Activated T-helper 1 cell treated with anti-CD3 and anti-CD28 coated beads, Interleukin-12 subunit alpha, Interleukin-12 subunit beta, Interleukin-2, Interleukin-4 antibody, amounts not matched to agents 30 ng/mL and 10 ng/mL and 1 ng/mL, durations not matched to agents 14 hours and 24 hours and 36 hours (primary cell): ENCODE data around the gene SLC28A1. TPM values are rescaled to one million over a fixed set of nuclear protein-coding genes. Genes with fewer than 3 reads are reported as not detected.

Source experiments
- DNase-seq: peaks from one replicate; pipeline ENCODE4 v3.0.0; 2021; ENCODE audit warnings: low spot score
- H3K27ac Mint-ChIP-seq: one replicate; pipeline ENCODE4 v1.8.0; 2021; ENCODE audit warnings: mild to moderate bottlenecking, mixed read lengths
- H3K27me3 Mint-ChIP-seq: one replicate; pipeline ENCODE4 v1.8.0; 2022; ENCODE audit warnings: mild to moderate bottlenecking, moderate library complexity, mixed read lengths; ENCODE audit not compliant: insufficient read depth
- H3K36me3 Mint-ChIP-seq: one replicate; pipeline ENCODE4 v1.8.0; 2021; ENCODE audit warnings: low read depth, mixed read lengths
- H3K4me1 Mint-ChIP-seq: one replicate; pipeline ENCODE4 v1.8.0; 2021; ENCODE audit warnings: low read depth, mixed read lengths
- H3K4me3 Mint-ChIP-seq: one replicate; pipeline ENCODE4 v1.8.0; 2021; ENCODE audit warnings: mild to moderate bottlenecking, moderate library complexity, mixed read lengths
- H3K9me3 Mint-ChIP-seq: one replicate; pipeline ENCODE4 v1.8.0; 2021; ENCODE audit warnings: mixed read lengths
- intact Hi-C: fragments of 100-400 bp; cut with micrococcal nuclease; formaldehyde crosslinking; loops from one replicate; pipeline ENCODE4 v1.15.1; 2024
- total RNA-seq: library from RNA; stranded (reverse); gene quantifications from 2 replicates; pipeline ENCODE4 v1.2.3, GENCODE V29; 2022

SLC28A1 gene
- total RNA-seq, 1 donor from 2014 or later: not detected

- Mint-ChIP-seq H3K4me3 (no peak overlapping the region), H3K36me3 (no peaks in the 10 kb centered on the region), H3K27ac (no peak overlapping the region), H3K9me3 (no peaks in the 10 kb centered on the region), H3K27me3 (peaks cover 4% of the 10 kb centered on the region), H3K4me1 (no peaks in the 10 kb centered on the region)
- DNase-seq: no peak
- intact Hi-C loops: no loop called here
Observed at GRCh38 chr15:84949043-84949442, 64.6 kb downstream of the SLC28A1 start.

DNA sequence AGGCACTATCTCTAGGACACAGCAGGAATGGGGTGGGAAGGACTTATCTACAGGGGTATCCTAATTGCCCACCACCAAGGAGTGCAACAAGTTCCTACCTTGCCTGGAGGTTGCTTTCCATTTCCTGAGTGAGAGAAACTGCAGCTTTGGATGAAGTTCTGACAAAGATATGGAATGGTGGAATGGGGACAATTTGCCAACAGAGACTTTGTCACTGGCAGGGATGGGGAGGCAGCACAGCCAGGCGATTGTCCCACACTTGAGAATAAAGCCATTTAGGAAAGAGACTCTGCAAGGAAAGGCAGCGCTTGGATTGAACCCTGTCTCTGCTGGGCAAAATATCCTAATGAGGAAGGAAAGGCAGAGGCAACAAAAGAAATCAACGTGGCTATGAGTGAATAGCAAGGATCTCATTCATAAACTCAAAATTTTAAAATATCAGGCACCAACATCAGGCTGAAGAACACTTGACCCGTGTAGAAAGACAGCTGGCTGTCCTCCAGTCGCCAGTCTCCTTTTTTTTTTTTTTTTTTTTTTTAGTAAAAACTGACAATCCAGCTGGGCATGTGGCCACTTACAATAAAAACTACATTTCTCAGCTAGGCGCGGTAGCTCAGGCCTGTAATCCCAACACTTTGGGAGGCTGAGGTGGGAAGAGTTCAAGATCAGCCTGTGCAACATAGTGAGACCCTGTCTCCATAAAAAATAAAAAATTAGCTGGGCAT, 65.5 kb downstream of the SLC28A1 start:
- intact Hi-C loops: no loop called here
- no peak overlapping the region for H3K4me3 Mint-ChIP-seq
- no peaks in the 10 kb centered on the region for H3K9me3 Mint-ChIP-seq
- H3K27me3 Mint-ChIP-seq: peaks cover 4% of the 10 kb centered on the region
- H3K27ac Mint-ChIP-seq: no peak overlapping the region
- H3K36me3 Mint-ChIP-seq: no peaks in the 10 kb centered on the region
- H3K4me1 Mint-ChIP-seq: no peaks in the 10 kb centered on the region
- no peak for DNase-seq

DNA sequence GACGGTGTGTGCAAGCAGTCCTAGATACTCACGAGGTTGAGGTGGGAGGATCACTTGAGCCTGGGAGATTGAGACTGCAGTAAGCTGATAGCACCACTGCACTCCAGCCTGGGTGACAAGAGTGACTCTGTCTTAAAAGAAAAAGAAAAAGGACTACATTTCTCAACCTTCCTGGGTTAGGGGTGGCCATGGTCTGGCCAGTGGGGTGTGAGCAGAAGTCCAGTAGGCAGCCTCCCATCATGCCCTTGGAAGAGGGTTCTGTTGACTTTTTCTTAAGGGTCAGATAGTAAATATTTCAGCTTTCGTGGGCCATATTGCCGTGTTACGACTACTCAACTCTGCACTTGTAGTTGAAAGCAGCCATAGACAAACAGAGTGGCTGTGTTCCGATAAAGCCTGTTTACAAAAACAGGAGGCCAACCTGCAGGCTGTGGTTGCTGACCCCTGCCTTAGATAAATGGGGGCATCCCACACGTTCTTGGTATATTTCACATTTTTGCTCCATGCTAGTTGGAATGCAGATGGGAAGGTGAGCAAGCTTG, 66.2 kb downstream of the SLC28A1 start:
- no peak overlapping the region for H3K4me3 Mint-ChIP-seq
- intact Hi-C loops: no loop called here
- no peaks in the 10 kb centered on the region for H3K9me3 Mint-ChIP-seq

GRCh38 chr15:84951736-84952135, 67.3 kb downstream of the SLC28A1 start:
- H3K27ac Mint-ChIP-seq: no peak overlapping the region
- peaks cover 5% of the 10 kb centered on the region for H3K4me1 Mint-ChIP-seq
- no peaks in the 10 kb centered on the region for H3K9me3 Mint-ChIP-seq
- H3K27me3 Mint-ChIP-seq: peaks cover 12% of the 10 kb centered on the region
- no peaks in the 10 kb centered on the region for H3K36me3 Mint-ChIP-seq
- DNase-seq: no peak
- intact Hi-C loops: no loop called here
- no peak overlapping the region for H3K4me3 Mint-ChIP-seq

More for the DNA sequence above, 66.2 kb downstream of the SLC28A1 start:
- no peak for DNase-seq
- Mint-ChIP-seq H3K27me3 (peaks cover 4% of the 10 kb centered on the region), H3K4me1 (peaks cover 1% of the 10 kb centered on the region), H3K27ac (no peak overlapping the region), H3K36me3 (no peaks in the 10 kb centered on the region)

DNA sequence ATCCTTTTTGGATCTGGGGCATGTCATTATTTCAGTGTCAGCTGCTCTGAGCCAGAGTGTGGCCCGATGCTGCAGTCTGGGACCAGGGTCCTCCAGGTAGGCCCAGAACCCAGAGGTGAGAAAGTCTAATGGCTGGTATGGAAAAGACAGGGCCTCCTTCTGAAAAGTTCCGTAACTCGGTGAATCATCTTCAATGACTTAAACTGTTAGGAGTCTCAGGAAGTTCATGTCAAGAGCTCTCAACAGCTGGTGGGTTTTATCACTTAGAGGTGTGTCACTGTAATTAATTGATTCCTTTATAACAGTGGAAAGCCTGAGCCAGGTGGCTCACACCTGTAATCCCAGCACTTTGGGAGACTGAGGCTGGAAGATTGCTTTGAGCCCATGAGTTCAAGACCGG, 68.7 kb downstream of the SLC28A1 start:
- no peaks in the 10 kb centered on the region for H3K9me3 Mint-ChIP-seq
- no peak overlapping the region for H3K4me3 Mint-ChIP-seq
- no peak overlapping the region for H3K27ac Mint-ChIP-seq
- intact Hi-C loops: no loop called here
- no peak for DNase-seq
- peaks cover 23% of the 10 kb centered on the region for H3K27me3 Mint-ChIP-seq
- H3K36me3 Mint-ChIP-seq: no peaks in the 10 kb centered on the region
- peaks cover 5% of the 10 kb centered on the region for H3K4me1 Mint-ChIP-seq

DNA sequence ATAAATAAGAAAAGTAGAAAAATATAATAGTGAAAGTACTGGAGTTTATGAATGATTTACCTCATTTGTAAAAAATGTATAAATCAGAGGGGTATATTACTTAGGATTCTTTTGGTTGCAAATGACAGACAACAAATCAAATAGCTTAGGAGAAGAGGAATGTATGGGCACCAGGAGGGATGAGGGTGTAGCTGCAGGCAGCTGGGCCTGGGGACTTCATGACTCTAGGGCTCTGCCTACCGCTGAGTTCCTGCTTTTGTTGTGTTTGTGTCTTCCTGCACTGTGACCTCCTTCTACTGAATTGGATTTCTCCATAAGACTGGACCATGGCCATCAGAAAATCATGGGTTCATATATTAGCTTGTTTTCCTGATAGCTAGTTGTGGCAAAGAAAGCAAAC, 69.3 kb downstream of the SLC28A1 start:
- DNase-seq: no peak
- Mint-ChIP-seq H3K36me3 (no peaks in the 10 kb centered on the region), H3K4me1 (peaks cover 5% of the 10 kb centered on the region), H3K27ac (no peak overlapping the region), H3K27me3 (peaks cover 23% of the 10 kb centered on the region), H3K4me3 (no peak overlapping the region), H3K9me3 (no peaks in the 10 kb centered on the region)
- intact Hi-C loops: no loop called here

- no peaks in the 10 kb centered on the region for H3K36me3 Mint-ChIP-seq
- no peak for DNase-seq
- peaks cover 23% of the 10 kb centered on the region for H3K27me3 Mint-ChIP-seq
- intact Hi-C loops: loop anchor here (1.0 kb wide), 1 partner anchor 89 kb away; no protein-coding TSS in a partner anchor
- no peaks in the 10 kb centered on the region for H3K9me3 Mint-ChIP-seq
- peaks cover 10% of the 10 kb centered on the region for H3K4me1 Mint-ChIP-seq
- H3K4me3 Mint-ChIP-seq: no peak overlapping the region
- H3K27ac Mint-ChIP-seq: no peak overlapping the region
Observed at GRCh38 chr15:84955089-84955848, 70.8 kb downstream of the SLC28A1 start.

GRCh38 chr15:84956199-84956598, 71.7 kb downstream of the SLC28A1 start:
- intact Hi-C loops: no loop called here
- H3K27ac Mint-ChIP-seq: no peak overlapping the region

DNA sequence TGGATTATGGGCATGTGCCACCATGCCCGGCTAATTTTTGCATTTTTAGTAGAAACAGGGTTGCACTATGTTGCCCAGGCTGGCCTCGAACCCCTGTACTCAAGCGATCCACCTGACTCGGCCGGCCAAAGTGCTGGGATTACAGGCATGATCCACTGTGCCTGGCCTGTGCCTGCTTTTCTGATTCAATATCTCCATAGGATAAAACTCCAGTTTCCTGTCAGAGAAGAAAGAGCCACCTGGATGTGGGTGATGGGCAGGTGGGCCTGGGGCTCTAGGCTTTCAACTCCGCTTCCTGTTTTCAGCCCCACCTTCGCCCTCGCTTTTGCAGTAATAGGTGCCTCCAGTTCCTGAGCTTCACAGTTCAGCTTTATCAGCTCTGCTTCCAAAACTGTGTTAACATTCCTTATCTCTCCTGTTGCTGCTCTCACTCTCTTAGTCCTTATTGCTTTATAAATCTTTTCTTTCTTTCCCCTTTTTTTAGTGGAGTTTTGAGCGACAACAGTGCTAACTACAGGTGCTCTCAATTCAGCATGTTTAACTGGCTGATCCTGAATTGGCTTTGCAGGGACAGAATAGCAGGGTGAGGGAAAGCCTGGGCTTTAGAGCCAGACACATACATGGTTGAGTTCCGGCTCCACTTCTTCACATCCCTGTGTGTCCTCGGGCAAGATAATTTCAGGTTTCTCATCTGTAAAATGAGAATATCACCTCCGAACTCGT, 76.1 kb downstream of the SLC28A1 start:
- no peak for DNase-seq
- H3K27me3 Mint-ChIP-seq: peaks cover 28% of the 10 kb centered on the region

More at GRCh38 chr15:84956199-84956598, 71.7 kb downstream of the SLC28A1 start:
- no peak for DNase-seq
- peaks cover 23% of the 10 kb centered on the region for H3K27me3 Mint-ChIP-seq
- H3K4me3 Mint-ChIP-seq: no peak overlapping the region
- no peaks in the 10 kb centered on the region for H3K36me3 Mint-ChIP-seq
- H3K4me1 Mint-ChIP-seq: peaks cover 10% of the 10 kb centered on the region
- H3K9me3 Mint-ChIP-seq: no peaks in the 10 kb centered on the region

DNA sequence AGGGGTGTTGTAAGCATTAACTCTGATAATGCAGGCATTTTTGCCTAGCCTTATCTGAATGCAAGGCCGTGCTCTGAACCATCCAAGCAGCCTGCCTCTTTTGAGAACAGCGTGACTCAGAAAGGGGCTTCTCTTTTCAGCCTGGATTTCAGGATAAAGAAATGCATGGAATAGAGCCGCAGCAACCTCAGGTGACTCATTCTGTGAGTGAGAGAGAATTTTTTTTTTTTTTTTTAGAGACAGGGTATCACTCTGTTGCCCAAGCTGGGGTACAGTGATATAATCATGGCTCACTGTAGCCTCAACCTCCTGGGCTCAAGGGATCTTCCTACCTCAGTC, 76.6 kb downstream of the SLC28A1 start:
- Mint-ChIP-seq H3K27me3 (peaks cover 24% of the 10 kb centered on the region), H3K4me3 (no peak overlapping the region), H3K27ac (no peak overlapping the region), H3K4me1 (peaks cover 5% of the 10 kb centered on the region), H3K36me3 (no peaks in the 10 kb centered on the region), H3K9me3 (peaks cover 9% of the 10 kb centered on the region)
- intact Hi-C loops: no loop called here
- no peak for DNase-seq

More for the DNA sequence above, 76.1 kb downstream of the SLC28A1 start:
- H3K27ac Mint-ChIP-seq: no peak overlapping the region
- peaks cover 10% of the 10 kb centered on the region for H3K4me1 Mint-ChIP-seq
- peaks cover 9% of the 10 kb centered on the region for H3K9me3 Mint-ChIP-seq
- intact Hi-C loops: no loop called here
- no peak overlapping the region for H3K4me3 Mint-ChIP-seq
- H3K36me3 Mint-ChIP-seq: no peaks in the 10 kb centered on the region

DNA sequence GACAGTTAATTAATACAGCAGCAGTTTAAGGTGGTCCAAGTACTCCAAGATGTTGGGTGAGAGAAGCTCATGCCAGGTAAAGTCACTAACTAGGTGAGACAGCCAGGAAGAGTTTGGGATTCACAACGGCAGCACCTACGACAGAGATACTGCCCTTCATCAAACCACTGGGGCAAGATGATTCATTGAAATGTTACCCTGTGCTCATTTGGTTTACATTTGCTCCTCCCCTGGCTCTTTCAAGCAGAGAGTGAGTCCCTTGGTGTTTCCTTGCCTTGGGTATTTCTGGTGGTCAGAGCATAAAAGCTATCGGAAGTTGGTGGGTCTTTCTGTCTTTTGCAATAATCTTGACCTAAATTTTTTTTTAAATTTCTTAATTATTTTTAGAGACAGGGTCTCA, 77.2 kb downstream of the SLC28A1 start:
- Mint-ChIP-seq H3K36me3 (no peaks in the 10 kb centered on the region), H3K4me3 (no peak overlapping the region), H3K27me3 (peaks cover 19% of the 10 kb centered on the region), H3K4me1 (peaks cover 5% of the 10 kb centered on the region), H3K27ac (no peak overlapping the region), H3K9me3 (peaks cover 13% of the 10 kb centered on the region)
- intact Hi-C loops: no loop called here
- DNase-seq: no peak

DNA sequence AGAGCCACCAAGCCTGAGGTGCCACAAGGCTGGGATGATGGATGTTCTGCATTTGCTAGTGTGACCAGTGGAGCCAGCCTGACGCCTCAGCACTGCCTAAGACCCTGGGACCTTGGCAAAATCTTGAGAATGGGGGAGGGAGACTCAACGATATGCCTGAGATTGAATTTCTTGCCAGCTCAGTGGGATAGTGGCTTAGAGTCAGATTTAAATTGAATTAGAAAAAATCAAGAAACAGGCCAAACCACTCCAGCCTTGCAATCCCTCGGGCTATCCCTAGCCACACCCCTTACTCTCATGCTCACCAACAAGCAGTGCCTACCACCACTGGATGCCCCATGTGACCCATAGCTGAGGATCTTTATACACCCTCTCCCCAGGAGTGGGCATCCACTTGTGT, 78.5 kb downstream of the SLC28A1 start:
- H3K36me3 Mint-ChIP-seq: no peaks in the 10 kb centered on the region
- intact Hi-C loops: no loop called here
- no peak overlapping the region for H3K4me3 Mint-ChIP-seq

GRCh38 chr15:84967380-84967779, 82.9 kb downstream of the SLC28A1 start:
- intact Hi-C loops: no loop called here
- Mint-ChIP-seq H3K27me3 (peaks cover 3% of the 10 kb centered on the region), H3K36me3 (no peaks in the 10 kb centered on the region), H3K27ac (no peak overlapping the region), H3K9me3 (peaks cover 13% of the 10 kb centered on the region), H3K4me3 (no peak overlapping the region), H3K4me1 (no peaks in the 10 kb centered on the region)
- DNase-seq: no peak

More for the DNA sequence above, 78.5 kb downstream of the SLC28A1 start:
- Mint-ChIP-seq H3K27me3 (peaks cover 9% of the 10 kb centered on the region), H3K4me1 (peaks cover 5% of the 10 kb centered on the region), H3K9me3 (peaks cover 13% of the 10 kb centered on the region), H3K27ac (no peak overlapping the region)
- no peak for DNase-seq
